ENCODE data around the gene UCMA.

DNA sequence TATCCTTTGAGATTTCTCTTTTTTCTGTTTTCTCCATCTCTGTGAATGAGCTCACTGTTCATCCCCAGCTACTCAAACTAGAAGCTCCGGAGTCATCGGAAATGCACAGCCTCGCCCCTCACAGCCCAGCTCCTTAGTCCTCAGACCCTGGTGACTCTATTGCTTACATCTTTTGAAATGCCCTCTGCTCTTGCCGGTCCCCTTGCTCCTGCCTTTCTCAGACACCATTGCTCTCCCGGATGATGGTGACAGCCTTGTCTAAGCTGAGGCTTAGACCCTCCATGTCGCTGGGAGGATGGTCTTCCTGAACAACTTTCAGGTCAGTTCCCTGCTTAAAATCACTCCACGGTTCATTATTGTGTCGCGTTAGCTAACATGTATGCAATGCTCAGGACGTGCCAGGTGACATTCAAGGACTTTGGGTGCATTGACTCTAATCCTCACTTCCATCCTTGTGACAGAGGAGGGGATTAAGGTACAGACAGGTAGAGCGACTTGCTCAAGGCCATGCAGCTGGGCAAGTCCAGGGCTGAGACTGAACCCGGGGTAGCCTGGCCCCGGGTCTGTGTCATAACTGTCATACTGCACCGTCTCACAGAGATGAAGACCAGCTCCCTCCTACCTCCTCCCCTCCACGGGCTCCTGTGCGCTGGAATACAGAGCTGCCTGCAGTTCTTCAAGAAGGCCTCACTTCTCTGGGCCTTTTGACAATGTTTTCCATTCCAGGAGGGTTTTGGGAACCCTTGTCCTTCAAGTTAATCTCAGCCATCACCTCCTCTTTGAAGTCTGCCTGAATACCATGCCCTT lies 4.3 kb upstream of the UCMA start:
- TF ChIP-seq, protein P1, sequence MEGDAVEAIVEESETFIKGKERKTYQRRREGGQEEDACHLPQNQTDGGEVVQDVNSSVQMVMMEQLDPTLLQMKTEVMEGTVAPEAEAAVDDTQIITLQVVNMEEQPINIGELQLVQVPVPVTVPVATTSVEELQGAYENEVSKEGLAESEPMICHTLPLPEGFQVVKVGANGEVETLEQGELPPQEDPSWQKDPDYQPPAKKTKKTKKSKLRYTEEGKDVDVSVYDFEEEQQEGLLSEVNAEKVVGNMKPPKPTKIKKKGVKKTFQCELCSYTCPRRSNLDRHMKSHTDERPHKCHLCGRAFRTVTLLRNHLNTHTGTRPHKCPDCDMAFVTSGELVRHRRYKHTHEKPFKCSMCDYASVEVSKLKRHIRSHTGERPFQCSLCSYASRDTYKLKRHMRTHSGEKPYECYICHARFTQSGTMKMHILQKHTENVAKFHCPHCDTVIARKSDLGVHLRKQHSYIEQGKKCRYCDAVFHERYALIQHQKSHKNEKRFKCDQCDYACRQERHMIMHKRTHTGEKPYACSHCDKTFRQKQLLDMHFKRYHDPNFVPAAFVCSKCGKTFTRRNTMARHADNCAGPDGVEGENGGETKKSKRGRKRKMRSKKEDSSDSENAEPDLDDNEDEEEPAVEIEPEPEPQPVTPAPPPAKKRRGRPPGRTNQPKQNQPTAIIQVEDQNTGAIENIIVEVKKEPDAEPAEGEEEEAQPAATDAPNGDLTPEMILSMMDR (IDR thresholded peaks at IDR 0.05), result no peak
- no peak for TF ChIP-seq POLR2A (IDR thresholded peaks at IDR 0.05)
